ENCODE results near the gene XRN1. TPM values are rescaled to one million over a fixed set of nuclear protein-coding genes. Genes with fewer than 3 reads are reported as not detected.
"Not testable (repeated sequence)": the region's sequence is repeated elsewhere in the genome, so short reads cannot be mapped to it uniquely, and the experiment has no call there.

The XRN1 gene
- total RNA-seq, 1 donor from 2014 or later = 47.9 TPM

DNA sequence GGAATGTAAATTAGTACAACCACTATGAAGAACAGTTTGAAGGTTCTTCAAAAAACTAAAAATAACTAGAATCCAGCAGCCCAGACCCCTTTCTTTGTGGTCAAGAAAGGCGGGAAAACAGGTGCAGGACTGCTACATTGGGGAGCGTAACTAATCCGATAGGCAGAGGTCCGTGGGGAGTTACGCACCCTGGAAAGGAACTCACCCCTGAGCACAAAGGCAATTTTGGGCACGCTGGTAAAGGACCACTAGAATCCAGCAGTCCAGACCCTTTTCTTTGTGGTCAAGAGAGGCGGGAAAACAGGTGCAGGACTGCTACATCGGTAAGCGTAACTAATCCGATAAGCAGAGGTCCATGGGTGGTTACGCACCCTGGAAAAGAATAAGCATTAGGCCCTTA lies 9.7 kb downstream of the XRN1 start:
- H3K9me3 Mint-ChIP-seq = peaks cover 14% of the 10 kb centered on the region
- DNase-seq (ENCODE audit: low spot score in 2 of 2, unreplicated experiment in 2 of 2); H3K4me3 Mint-ChIP-seq; H3K4me1 Mint-ChIP-seq; H3K27ac Mint-ChIP-seq; H3K27me3 Mint-ChIP-seq (ENCODE audit: low read depth): not testable (repeated sequence)
- peaks cover 30% of the 10 kb centered on the region for H3K36me3 Mint-ChIP-seq

DNA sequence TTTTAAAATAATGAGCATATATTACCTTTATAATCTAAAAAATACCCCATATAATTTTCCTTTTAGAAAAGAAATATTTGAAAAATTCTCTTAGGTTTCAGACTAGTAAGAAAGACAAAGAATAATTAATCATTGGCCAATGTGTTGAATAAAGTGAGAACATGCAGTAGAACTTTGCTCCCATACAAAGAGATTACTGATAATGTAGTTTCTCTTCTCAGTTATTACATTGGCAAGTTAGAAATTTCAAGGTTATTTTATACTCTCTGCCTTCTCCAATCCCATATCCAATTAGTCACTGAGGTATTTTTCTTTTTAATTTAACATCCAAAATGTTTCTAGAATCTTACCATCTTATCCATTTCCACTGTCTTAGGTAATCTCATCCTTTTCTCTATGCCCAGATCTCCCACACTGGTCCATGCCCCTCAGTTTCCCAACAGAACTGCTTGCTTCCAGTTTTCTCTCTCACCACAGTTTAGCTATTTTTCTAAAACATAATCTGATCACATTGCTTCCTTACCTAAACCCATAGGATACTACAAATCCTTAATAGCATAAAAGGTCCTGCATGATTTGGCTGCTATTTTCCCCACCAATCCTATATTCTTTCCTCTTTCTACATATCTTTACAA lies 10.8 kb downstream of the XRN1 start:
- no peaks in the 10 kb centered on the region for H3K27me3 Mint-ChIP-seq (ENCODE audit: low read depth)
- no peak for DNase-seq (ENCODE audit: low spot score in 2 of 2, unreplicated experiment in 2 of 2)
- peaks cover 29% of the 10 kb centered on the region for H3K36me3 Mint-ChIP-seq
- peaks cover 14% of the 10 kb centered on the region for H3K9me3 Mint-ChIP-seq
- no peak overlapping the region for H3K27ac Mint-ChIP-seq
- TF ChIP-seq, protein P1, sequence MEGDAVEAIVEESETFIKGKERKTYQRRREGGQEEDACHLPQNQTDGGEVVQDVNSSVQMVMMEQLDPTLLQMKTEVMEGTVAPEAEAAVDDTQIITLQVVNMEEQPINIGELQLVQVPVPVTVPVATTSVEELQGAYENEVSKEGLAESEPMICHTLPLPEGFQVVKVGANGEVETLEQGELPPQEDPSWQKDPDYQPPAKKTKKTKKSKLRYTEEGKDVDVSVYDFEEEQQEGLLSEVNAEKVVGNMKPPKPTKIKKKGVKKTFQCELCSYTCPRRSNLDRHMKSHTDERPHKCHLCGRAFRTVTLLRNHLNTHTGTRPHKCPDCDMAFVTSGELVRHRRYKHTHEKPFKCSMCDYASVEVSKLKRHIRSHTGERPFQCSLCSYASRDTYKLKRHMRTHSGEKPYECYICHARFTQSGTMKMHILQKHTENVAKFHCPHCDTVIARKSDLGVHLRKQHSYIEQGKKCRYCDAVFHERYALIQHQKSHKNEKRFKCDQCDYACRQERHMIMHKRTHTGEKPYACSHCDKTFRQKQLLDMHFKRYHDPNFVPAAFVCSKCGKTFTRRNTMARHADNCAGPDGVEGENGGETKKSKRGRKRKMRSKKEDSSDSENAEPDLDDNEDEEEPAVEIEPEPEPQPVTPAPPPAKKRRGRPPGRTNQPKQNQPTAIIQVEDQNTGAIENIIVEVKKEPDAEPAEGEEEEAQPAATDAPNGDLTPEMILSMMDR (IDR thresholded peaks at IDR 0.05; ENCODE audit: unreplicated experiment) = no peak
- no peak overlapping the region for H3K4me3 Mint-ChIP-seq
- H3K4me1 Mint-ChIP-seq = peaks cover 7% of the 10 kb centered on the region

DNA sequence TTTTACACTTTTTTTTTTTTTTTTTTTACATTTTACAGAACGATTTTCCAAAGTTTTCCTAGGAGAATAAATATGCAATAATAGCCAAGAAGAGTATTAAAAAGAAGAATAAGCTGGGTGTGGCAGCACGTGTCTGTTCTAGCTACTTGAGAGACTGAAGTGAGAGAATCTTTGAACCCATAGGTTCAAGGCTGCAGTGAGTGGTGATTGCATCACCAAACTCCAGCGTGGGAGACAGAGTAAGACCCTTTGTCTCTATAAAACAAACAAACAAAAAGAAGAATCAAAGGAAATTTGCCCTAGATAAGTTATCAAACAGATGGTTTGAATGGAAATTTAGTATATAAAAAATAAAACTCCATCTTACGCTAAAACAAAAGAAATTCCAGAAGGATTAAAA lies 13.3 kb downstream of the XRN1 start:
- peaks cover 10% of the 10 kb centered on the region for H3K9me3 Mint-ChIP-seq
- H3K36me3 Mint-ChIP-seq = peaks cover 31% of the 10 kb centered on the region
- TF ChIP-seq, protein P1 (IDR thresholded peaks at IDR 0.05; ENCODE audit: unreplicated experiment) = no peak
- no peak overlapping the region for H3K27ac Mint-ChIP-seq
- no peak overlapping the region for H3K4me3 Mint-ChIP-seq
- DNase-seq (ENCODE audit: low spot score in 2 of 2, unreplicated experiment in 2 of 2) = no peak
- no peaks in the 10 kb centered on the region for H3K27me3 Mint-ChIP-seq (ENCODE audit: low read depth)
- peaks cover 6% of the 10 kb centered on the region for H3K4me1 Mint-ChIP-seq

DNA sequence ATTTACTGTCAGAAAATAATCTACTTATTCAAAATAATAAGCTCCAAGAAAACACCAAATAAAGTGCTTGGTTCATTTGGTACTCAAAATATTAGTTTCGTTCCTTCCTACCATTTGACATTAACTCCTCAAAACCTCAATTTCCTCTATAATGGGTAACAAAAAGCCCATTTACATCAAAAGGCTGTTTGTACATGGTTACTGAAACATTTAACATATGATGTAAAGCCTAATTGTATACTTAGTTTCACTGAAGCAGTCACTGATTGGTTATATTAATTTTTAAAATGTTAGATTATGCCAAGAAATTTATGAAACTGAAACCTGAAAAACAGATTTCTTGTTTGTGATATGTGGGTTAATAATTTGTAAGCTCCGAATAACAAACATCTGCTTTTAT lies 14.7 kb downstream of the XRN1 start:
- no peaks in the 10 kb centered on the region for H3K27me3 Mint-ChIP-seq (ENCODE audit: low read depth)
- H3K27ac Mint-ChIP-seq = no peak overlapping the region
- H3K4me3 Mint-ChIP-seq = no peak overlapping the region

DNA sequence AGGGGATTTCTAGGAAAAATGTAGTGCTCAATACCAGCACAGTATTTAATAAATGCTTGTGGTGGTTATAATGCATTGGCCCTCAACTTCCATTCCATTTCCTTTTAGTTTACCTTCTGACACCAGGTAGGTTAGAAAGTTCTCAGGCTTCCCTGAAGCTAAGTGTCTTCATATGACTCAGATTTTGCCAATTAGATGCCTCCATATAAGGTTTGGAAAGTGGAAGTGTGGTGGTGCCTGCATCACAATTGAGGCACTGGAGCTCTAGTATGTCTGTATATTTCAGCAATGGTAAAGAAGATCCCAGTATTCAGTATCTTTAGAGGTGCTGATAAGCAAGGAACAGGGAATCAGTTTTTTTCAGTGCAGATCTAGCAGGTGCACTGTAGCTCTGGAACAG lies 18.3 kb downstream of the XRN1 start:
- Mint-ChIP-seq H3K27me3 (ENCODE audit: low read depth) (no peaks in the 10 kb centered on the region), H3K9me3 (no peaks in the 10 kb centered on the region), H3K36me3 (peaks cover 31% of the 10 kb centered on the region), H3K4me1 (no peaks in the 10 kb centered on the region), H3K4me3 (no peak overlapping the region), H3K27ac (no peak overlapping the region)
- TF ChIP-seq, protein P1 (IDR thresholded peaks at IDR 0.05; ENCODE audit: unreplicated experiment) = no peak
- DNase-seq (ENCODE audit: low spot score in 2 of 2, unreplicated experiment in 2 of 2) = no peak

More for the DNA sequence above, 14.7 kb downstream of the XRN1 start:
- Mint-ChIP-seq H3K4me1 (no peaks in the 10 kb centered on the region), H3K36me3 (peaks cover 41% of the 10 kb centered on the region), H3K9me3 (peaks cover 10% of the 10 kb centered on the region)
- DNase-seq (ENCODE audit: low spot score in 2 of 2, unreplicated experiment in 2 of 2) = no peak
- TF ChIP-seq, protein P1 (IDR thresholded peaks at IDR 0.05; ENCODE audit: unreplicated experiment) = no peak

DNA sequence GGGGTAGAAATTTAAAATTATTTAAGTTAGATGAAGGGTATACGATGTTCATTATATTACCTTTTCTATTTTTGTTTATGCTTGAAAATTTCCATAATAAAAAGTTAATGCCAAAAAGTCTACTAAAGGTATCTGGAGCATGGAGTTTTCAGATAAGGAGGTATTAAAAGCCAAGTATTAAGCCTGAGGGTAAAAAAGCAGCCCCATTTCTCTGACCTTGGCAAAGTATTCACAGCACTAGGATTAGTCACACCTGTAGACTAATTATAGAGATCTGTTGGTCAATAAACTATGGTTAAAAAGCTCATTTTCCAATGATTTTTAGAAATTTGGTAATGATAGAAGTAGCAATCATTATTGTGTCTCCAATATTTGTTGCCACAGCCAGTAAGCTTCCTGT lies 23.1 kb downstream of the XRN1 start:
- H3K27me3 Mint-ChIP-seq (ENCODE audit: low read depth) = no peaks in the 10 kb centered on the region
- TF ChIP-seq, protein P1 (IDR thresholded peaks at IDR 0.05; ENCODE audit: unreplicated experiment) = no peak
- H3K9me3 Mint-ChIP-seq = no peaks in the 10 kb centered on the region
- no peak for DNase-seq (ENCODE audit: low spot score in 2 of 2, unreplicated experiment in 2 of 2)
- peaks cover 31% of the 10 kb centered on the region for H3K36me3 Mint-ChIP-seq
- no peak overlapping the region for H3K4me3 Mint-ChIP-seq
- H3K4me1 Mint-ChIP-seq = no peaks in the 10 kb centered on the region
- no peak overlapping the region for H3K27ac Mint-ChIP-seq
